Activated naive CD4-positive, alpha-beta T cell treated with anti-CD3 and anti-CD28 coated beads, Interleukin-2, amount 10 ng/mL, durations not matched to agents 7 days and 5 days (primary cell): ENCODE data around the gene HYDIN.
"Not testable (repeated sequence)": the region's sequence is repeated elsewhere in the genome, so short reads cannot be mapped to it uniquely, and the experiment has no call there.

ENCODE experiments used
- CTCF ChIA-PET: fragments of 350-600 bp; sonication (Branson Sonifier 250); formaldehyde crosslinking; loops from one replicate; lab custom pipeline; 2021; ENCODE audit warnings: antibody characterized with exemption; lab: Charles Lee
- DNase-seq: peaks from one replicate; pipeline ENCODE4 v3.0.0-alpha.2; 2020
- H3K27ac Mint-ChIP-seq: one replicate; pipeline ENCODE4 v1.8.0; 2021; ENCODE audit warnings: mild to moderate bottlenecking, moderate library complexity, mixed read lengths
- H3K27me3 Mint-ChIP-seq: one replicate; pipeline ENCODE4 v1.8.0; 2021; ENCODE audit warnings: mild to moderate bottlenecking, mixed read lengths
- H3K36me3 Mint-ChIP-seq: one replicate; pipeline ENCODE4 v1.8.0; 2021; ENCODE audit warnings: mixed read lengths
- H3K4me1 Mint-ChIP-seq: one replicate; pipeline ENCODE4 v1.8.0; 2021; ENCODE audit warnings: mixed read lengths
- H3K4me3 Mint-ChIP-seq: one replicate; pipeline ENCODE4 v1.8.0; 2021; ENCODE audit warnings: mild to moderate bottlenecking, moderate library complexity, mixed read lengths
- H3K9me3 Mint-ChIP-seq: one replicate; pipeline ENCODE4 v1.8.0; 2021; ENCODE audit warnings: mixed read lengths

Gene HYDIN

GRCh38 chr16:70939690-70940359 is 290.7 kb downstream of the HYDIN start:
- CTCF ChIA-PET, H3K27ac Mint-ChIP-seq, H3K4me3 Mint-ChIP-seq, DNase-seq, H3K4me1 Mint-ChIP-seq, H3K9me3 Mint-ChIP-seq, H3K27me3 Mint-ChIP-seq, H3K36me3 Mint-ChIP-seq: not testable (repeated sequence)

GRCh38 chr16:70936781-70937525 is 293.6 kb downstream of the HYDIN start:
- DNase-seq, H3K9me3 Mint-ChIP-seq, H3K36me3 Mint-ChIP-seq, H3K4me3 Mint-ChIP-seq, H3K27me3 Mint-ChIP-seq, H3K4me1 Mint-ChIP-seq, H3K27ac Mint-ChIP-seq, CTCF ChIA-PET: not testable (repeated sequence)

GRCh38 chr16:70935325-70935724 is 295.2 kb downstream of the HYDIN start:
- DNase-seq, CTCF ChIA-PET, H3K27ac Mint-ChIP-seq, H3K4me1 Mint-ChIP-seq, H3K27me3 Mint-ChIP-seq, H3K36me3 Mint-ChIP-seq, H3K4me3 Mint-ChIP-seq, H3K9me3 Mint-ChIP-seq: not testable (repeated sequence)

- H3K4me3 Mint-ChIP-seq, H3K4me1 Mint-ChIP-seq, CTCF ChIA-PET, H3K27ac Mint-ChIP-seq, DNase-seq, H3K36me3 Mint-ChIP-seq, H3K9me3 Mint-ChIP-seq, H3K27me3 Mint-ChIP-seq: not testable (repeated sequence)
These were observed 296.8 kb downstream of the HYDIN start for GRCh38 chr16:70933746-70934145.

- DNase-seq, H3K9me3 Mint-ChIP-seq, H3K4me1 Mint-ChIP-seq, CTCF ChIA-PET, H3K4me3 Mint-ChIP-seq, H3K36me3 Mint-ChIP-seq, H3K27me3 Mint-ChIP-seq, H3K27ac Mint-ChIP-seq: not testable (repeated sequence)
These were observed 299.8 kb downstream of the HYDIN start for GRCh38 chr16:70930757-70931156.

GRCh38 chr16:70922164-70922563 is 308.4 kb downstream of the HYDIN start:
- DNase-seq, CTCF ChIA-PET, H3K27ac Mint-ChIP-seq, H3K9me3 Mint-ChIP-seq, H3K36me3 Mint-ChIP-seq, H3K27me3 Mint-ChIP-seq, H3K4me1 Mint-ChIP-seq, H3K4me3 Mint-ChIP-seq: not testable (repeated sequence)

GRCh38 chr16:70920661-70921060 is 309.9 kb downstream of the HYDIN start:
- H3K4me1 Mint-ChIP-seq, H3K36me3 Mint-ChIP-seq, H3K27me3 Mint-ChIP-seq, H3K4me3 Mint-ChIP-seq, H3K9me3 Mint-ChIP-seq, H3K27ac Mint-ChIP-seq, DNase-seq, CTCF ChIA-PET: not testable (repeated sequence)

GRCh38 chr16:70888208-70888607 is 342.3 kb downstream of the HYDIN start:
- DNase-seq, H3K27ac Mint-ChIP-seq: not testable (repeated sequence)

GRCh38 chr16:70884652-70885051 is 345.9 kb downstream of the HYDIN start:
- H3K36me3 Mint-ChIP-seq, H3K27ac Mint-ChIP-seq, DNase-seq, H3K27me3 Mint-ChIP-seq, H3K9me3 Mint-ChIP-seq, CTCF ChIA-PET, H3K4me1 Mint-ChIP-seq, H3K4me3 Mint-ChIP-seq: not testable (repeated sequence)

More at GRCh38 chr16:70888208-70888607, 342.3 kb downstream of the HYDIN start:
- H3K36me3 Mint-ChIP-seq, CTCF ChIA-PET, H3K4me3 Mint-ChIP-seq, H3K9me3 Mint-ChIP-seq, H3K27me3 Mint-ChIP-seq, H3K4me1 Mint-ChIP-seq: not testable (repeated sequence)

GRCh38 chr16:70882311-70882710 is 348.2 kb downstream of the HYDIN start:
- H3K36me3 Mint-ChIP-seq, CTCF ChIA-PET, H3K4me3 Mint-ChIP-seq, H3K9me3 Mint-ChIP-seq, H3K27ac Mint-ChIP-seq, H3K4me1 Mint-ChIP-seq, H3K27me3 Mint-ChIP-seq, DNase-seq: not testable (repeated sequence)

GRCh38 chr16:70877895-70878294 is 352.6 kb downstream of the HYDIN start:
- H3K4me1 Mint-ChIP-seq, H3K27ac Mint-ChIP-seq, H3K9me3 Mint-ChIP-seq, H3K4me3 Mint-ChIP-seq, DNase-seq, CTCF ChIA-PET, H3K36me3 Mint-ChIP-seq, H3K27me3 Mint-ChIP-seq: not testable (repeated sequence)

- H3K27me3 Mint-ChIP-seq, H3K4me1 Mint-ChIP-seq, CTCF ChIA-PET, DNase-seq, H3K9me3 Mint-ChIP-seq, H3K4me3 Mint-ChIP-seq, H3K27ac Mint-ChIP-seq, H3K36me3 Mint-ChIP-seq: not testable (repeated sequence)
These were observed 354.1 kb downstream of the HYDIN start for GRCh38 chr16:70876442-70876841.

- H3K9me3 Mint-ChIP-seq, H3K36me3 Mint-ChIP-seq, DNase-seq, H3K4me1 Mint-ChIP-seq, H3K27ac Mint-ChIP-seq, CTCF ChIA-PET, H3K4me3 Mint-ChIP-seq, H3K27me3 Mint-ChIP-seq: not testable (repeated sequence)
These were observed 365.8 kb downstream of the HYDIN start for GRCh38 chr16:70864698-70865097.

GRCh38 chr16:70861996-70862395 is 368.5 kb downstream of the HYDIN start:
- H3K4me3 Mint-ChIP-seq, H3K9me3 Mint-ChIP-seq, H3K36me3 Mint-ChIP-seq, H3K4me1 Mint-ChIP-seq, DNase-seq, H3K27me3 Mint-ChIP-seq, H3K27ac Mint-ChIP-seq, CTCF ChIA-PET: not testable (repeated sequence)

GRCh38 chr16:70851299-70851698 is 379.2 kb downstream of the HYDIN start:
- CTCF ChIA-PET, H3K9me3 Mint-ChIP-seq, H3K27ac Mint-ChIP-seq, DNase-seq, H3K4me1 Mint-ChIP-seq, H3K27me3 Mint-ChIP-seq, H3K4me3 Mint-ChIP-seq, H3K36me3 Mint-ChIP-seq: not testable (repeated sequence)
